Activated naive CD8-positive, alpha-beta T cell treated with anti-CD3 and anti-CD28 coated beads, Interleukin-2, amount 50 U/mL, for 16 hours (primary cell): ENCODE data around the gene STRN4.
"Not testable (repeated sequence)": the region's sequence is repeated elsewhere in the genome, so short reads cannot be mapped to it uniquely, and the experiment has no call there.

Experiments
- DNase-seq: peaks from one replicate; pipeline ENCODE4 v3.0.0-alpha.2; 2020; ENCODE audit warnings: low read depth, low spot score

Gene STRN4

GRCh38 chr19:46746281-46747057 is at the start of gene STRN4:
TSS of gene STRN4 (minus strand) at chr19:46746450. CDS start at chr19:46746430, 20 bp downstream.
- DNase-seq = no peak

- DNase-seq = no peak
Observed at GRCh38 chr19:46791944-46792343, 45.7 kb upstream of the STRN4 start.

- DNase-seq = no peak
Observed at GRCh38 chr19:46789371-46789770, 43.1 kb upstream of the STRN4 start.

GRCh38 chr19:46788968-46789338 is 42.7 kb upstream of the STRN4 start:
- DNase-seq = no peak

- DNase-seq = peak; percentile 99
Observed at GRCh38 chr19:46788262-46788967, 42.2 kb upstream of the STRN4 start, which contains the start of gene SLC1A5. TSS of gene SLC1A5 (minus strand) at chr19:46788594. CDS start at chr19:46787965, 629 bp downstream.

- DNase-seq = no peak
Observed at GRCh38 chr19:46787331-46788261, 41.3 kb upstream of the STRN4 start.

GRCh38 chr19:46787040-46787330 is 40.7 kb upstream of the STRN4 start:
- DNase-seq = no peak

- DNase-seq = peak; percentile 69
Observed at GRCh38 chr19:46786236-46787039, 40.2 kb upstream of the STRN4 start.

- no peak for DNase-seq
Observed at GRCh38 chr19:46785980-46786235, 39.7 kb upstream of the STRN4 start.

- DNase-seq = no peak
Observed at GRCh38 chr19:46785054-46785979, 39.1 kb upstream of the STRN4 start.

- DNase-seq = peak; percentile 25
Observed at GRCh38 chr19:46784262-46785053, 38.2 kb upstream of the STRN4 start.

- DNase-seq = no peak
Observed at GRCh38 chr19:46783670-46784069, 37.4 kb upstream of the STRN4 start.

GRCh38 chr19:46782355-46783019 is 36.2 kb upstream of the STRN4 start:
- DNase-seq = no peak

- DNase-seq = not testable (repeated sequence)
Observed at GRCh38 chr19:46777956-46778645, 31.9 kb upstream of the STRN4 start.

GRCh38 chr19:46776927-46777911 is 31.0 kb upstream of the STRN4 start:
- DNase-seq = no peak

- no peak for DNase-seq
Observed at GRCh38 chr19:46775642-46776258, 29.5 kb upstream of the STRN4 start.

GRCh38 chr19:46773018-46773399 is 26.8 kb upstream of the STRN4 start:
- DNase-seq = no peak
